Stomach smooth muscle (tissue), 2 donors: ENCODE data around the gene B3GALT4.

ENCODE experiments used
- H3K27ac ChIP-seq: one replicate; pipeline ENCODE4 v1.7.0; 2013; ENCODE audit warnings: mild to moderate bottlenecking, low read length, inconsistent platforms
- H3K27me3 ChIP-seq, 2 donors: one replicate each; pipeline ENCODE4 v1.7.0; 2013; ENCODE audit warnings: low read length in 2 of 2; ENCODE audit not compliant: insufficient read depth in 2 of 2, control insufficient read depth in 1 of 2
- H3K36me3 ChIP-seq, 2 donors: one replicate each; pipeline ENCODE4 v1.7.0; 2013; ENCODE audit warnings: low read length in 2 of 2; ENCODE audit not compliant: control insufficient read depth in 2 of 2, insufficient read depth in 2 of 2
- H3K4me1 ChIP-seq: one replicate; pipeline ENCODE4 v1.7.0; 2013; ENCODE audit warnings: low read length; ENCODE audit not compliant: control insufficient read depth, insufficient read depth
- H3K4me3 ChIP-seq, 2 donors: one replicate each; pipeline ENCODE4 v1.7.0; 2013; ENCODE audit warnings: low read length in 2 of 2
- H3K9ac ChIP-seq, 2 donors: one replicate each; pipeline ENCODE4 v1.7.0; 2013; ENCODE audit warnings: low read length in 2 of 2, mild to moderate bottlenecking in 1 of 2
- H3K9me3 ChIP-seq, 2 donors: one replicate each; pipeline ENCODE4 v1.7.0; 2013; ENCODE audit warnings: low read length in 2 of 2; ENCODE audit not compliant: control insufficient read depth in 2 of 2
- donor health status: healthy.
- donor health status: Pancreatic carcinoma.

The B3GALT4 gene

DNA sequence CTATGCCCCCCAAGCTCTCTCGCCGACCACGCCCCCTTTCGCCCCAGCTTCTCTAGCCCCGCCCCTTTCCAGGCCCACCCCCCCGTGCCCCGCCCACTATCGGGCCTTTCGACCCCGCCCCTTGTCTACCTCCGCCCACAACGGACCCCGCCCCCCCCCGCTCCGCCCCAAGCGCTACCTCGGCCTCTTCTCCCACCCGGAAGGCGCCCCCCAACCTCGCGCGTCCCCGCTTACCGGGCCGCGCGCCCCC is 40.4 kb downstream of the B3GALT4 start:
- Histone ChIP-seq H3K4me1 (peaks cover 64% of the 10 kb centered on the region), H3K27ac (peak overlapping the region; percentile 81), H3K27me3 (no peaks in the 10 kb centered on the region), H3K4me3 (peak overlapping the region; percentile 54 to 60), H3K36me3 (peaks cover 21 to 25% of the 10 kb centered on the region in 2 donors), H3K9ac (no peak overlapping the region), H3K9me3 (no peaks in the 10 kb centered on the region)

GRCh38 chr6:33317669-33318425 is 40.9 kb downstream of the B3GALT4 start, which contains the start of gene ZBTB22:
Gene ZBTB22, minus strand, starts transcription at chr6:33317744. Its CDS starts 828 bp downstream, at chr6:33316916.
- H3K9ac ChIP-seq: peak within 1 kb of the TSS; percentile 73 to 89
- H3K4me1 ChIP-seq: peaks cover 60% of the 10 kb centered on the region
- peak within 1 kb of the TSS; percentile 81 for H3K27ac ChIP-seq
- peak within 1 kb of the TSS; percentile 83 for H3K4me3 ChIP-seq
- H3K9me3 ChIP-seq: no peaks in the 10 kb centered on the region
- peaks cover 21 to 25% of the 10 kb centered on the region in 2 donors for H3K36me3 ChIP-seq
- no peaks in the 10 kb centered on the region for H3K27me3 ChIP-seq

DNA sequence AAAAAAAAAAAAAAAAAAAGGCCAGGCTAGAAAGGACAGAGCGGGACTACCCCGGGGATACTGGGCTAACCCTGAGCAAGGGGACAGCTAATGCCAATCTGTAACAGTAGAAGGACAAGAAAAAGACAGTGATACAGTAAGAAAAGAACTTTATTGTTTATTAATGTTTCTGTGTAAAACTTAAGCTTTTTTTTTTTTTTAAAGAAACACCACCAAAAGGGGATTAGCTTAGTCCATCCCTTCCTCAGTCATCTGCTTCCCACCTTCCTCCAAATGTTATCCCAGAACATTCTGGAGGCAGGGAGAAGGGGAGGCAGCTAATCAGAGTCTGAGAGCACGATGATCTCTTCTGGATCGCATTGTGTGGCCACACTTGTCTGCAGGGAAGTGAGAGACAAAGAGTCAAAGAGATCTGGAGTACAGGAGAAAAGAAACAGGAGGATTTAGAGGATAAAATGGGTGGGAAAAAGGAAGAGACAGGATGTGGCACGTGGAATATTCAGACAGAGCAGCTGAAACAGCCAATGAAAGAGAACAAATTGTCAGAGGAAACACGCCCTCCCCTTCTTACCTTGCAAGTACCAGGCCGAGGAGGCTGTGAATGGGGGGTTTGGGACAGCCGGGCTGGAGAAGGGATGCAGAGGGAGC is 41.6 kb downstream of the B3GALT4 start:
- H3K9ac ChIP-seq: peak overlapping the region in 1 of 2 donors; percentile 73
- peaks cover 21 to 25% of the 10 kb centered on the region in 2 donors for H3K36me3 ChIP-seq

DNA sequence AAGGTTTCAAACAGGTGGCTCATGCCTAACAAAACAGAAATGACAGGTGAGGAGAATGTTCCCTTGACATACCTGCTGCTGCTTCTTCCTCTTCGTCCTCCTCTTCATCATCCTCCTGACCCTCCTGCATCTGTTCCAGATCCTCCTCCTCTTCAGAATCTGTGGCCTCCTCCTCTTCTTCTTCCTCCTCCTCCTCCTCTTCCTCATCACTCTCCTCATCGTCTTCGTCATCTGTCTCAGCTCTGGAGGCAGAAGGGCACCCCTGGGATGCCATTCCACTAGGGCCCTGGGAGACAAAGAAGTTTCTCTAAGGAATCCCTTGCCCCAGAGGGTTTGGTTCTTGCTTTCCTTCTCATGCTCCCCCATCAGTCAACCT is 43.0 kb downstream of the B3GALT4 start:
- H3K4me3 ChIP-seq: no peak overlapping the region
- H3K9me3 ChIP-seq: no peaks in the 10 kb centered on the region
- H3K4me1 ChIP-seq: peaks cover 59% of the 10 kb centered on the region
- H3K36me3 ChIP-seq: peaks cover 21 to 25% of the 10 kb centered on the region in 2 donors
- H3K27me3 ChIP-seq: no peaks in the 10 kb centered on the region
- peak overlapping the region; percentile 41 for H3K27ac ChIP-seq
- no peak overlapping the region for H3K9ac ChIP-seq

More for the DNA sequence above, 41.6 kb downstream of the B3GALT4 start:
- Histone ChIP-seq H3K27ac (peak overlapping the region; percentile 81), H3K9me3 (no peaks in the 10 kb centered on the region), H3K4me1 (peaks cover 60% of the 10 kb centered on the region), H3K27me3 (no peaks in the 10 kb centered on the region), H3K4me3 (peak overlapping the region; percentile 83)

DNA sequence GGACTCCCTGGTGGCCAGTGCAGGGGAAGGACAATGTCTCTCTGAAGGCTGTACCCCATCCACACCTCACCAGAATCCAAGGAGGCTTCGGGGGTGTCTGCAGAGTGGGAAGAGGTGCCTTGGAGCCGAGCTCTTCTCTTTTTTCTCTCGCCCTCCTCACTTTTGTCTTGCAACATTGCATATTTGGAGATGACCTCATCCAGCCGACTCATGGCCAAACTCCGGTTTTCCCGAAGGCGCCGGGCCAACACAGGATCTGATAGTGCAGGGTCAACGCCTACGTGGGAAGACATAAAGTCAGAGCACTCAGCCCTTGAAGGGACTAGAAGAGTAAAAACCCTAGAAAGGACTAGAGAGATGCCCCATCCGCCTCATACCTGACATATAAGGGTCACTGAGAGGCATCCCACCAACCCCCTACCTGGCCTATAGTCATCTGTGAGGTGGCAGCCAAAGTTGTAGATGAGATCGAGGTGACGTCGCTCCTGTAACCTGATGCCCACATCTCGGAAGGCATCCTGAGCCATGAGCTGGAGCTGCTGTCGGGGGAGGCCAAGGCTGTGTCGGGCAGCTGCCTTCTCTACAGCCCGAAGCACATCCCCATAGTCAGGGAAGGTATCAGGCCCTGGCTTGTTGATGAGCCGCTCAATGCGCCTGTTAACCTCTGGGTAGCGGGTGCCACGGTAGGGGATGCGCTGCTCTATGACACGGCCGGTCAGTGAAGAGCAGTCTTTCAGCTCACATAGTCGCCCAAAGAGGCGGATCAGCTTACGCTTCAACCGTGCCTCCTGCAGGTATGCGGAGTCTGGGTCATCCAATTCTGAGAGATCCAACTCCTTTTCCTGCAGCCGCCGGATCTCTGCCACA is 43.6 kb downstream of the B3GALT4 start:
- Histone ChIP-seq H3K4me3 (no peak overlapping the region), H3K27me3 (no peaks in the 10 kb centered on the region), H3K9ac (peak overlapping the region in 1 of 2 donors; percentile 58), H3K4me1 (peaks cover 53% of the 10 kb centered on the region), H3K9me3 (no peaks in the 10 kb centered on the region), H3K27ac (peak overlapping the region; percentile 41), H3K36me3 (peaks cover 21 to 25% of the 10 kb centered on the region in 2 donors)

GRCh38 chr6:33321227-33321626 is 44.3 kb downstream of the B3GALT4 start:
- Histone ChIP-seq H3K27ac (no peak overlapping the region), H3K4me1 (peaks cover 52% of the 10 kb centered on the region), H3K27me3 (no peaks in the 10 kb centered on the region), H3K36me3 (peaks cover 21 to 25% of the 10 kb centered on the region in 2 donors), H3K4me3 (peak overlapping the region in 1 of 2 donors; percentile 90), H3K9ac (no peak overlapping the region), H3K9me3 (no peaks in the 10 kb centered on the region)

DNA sequence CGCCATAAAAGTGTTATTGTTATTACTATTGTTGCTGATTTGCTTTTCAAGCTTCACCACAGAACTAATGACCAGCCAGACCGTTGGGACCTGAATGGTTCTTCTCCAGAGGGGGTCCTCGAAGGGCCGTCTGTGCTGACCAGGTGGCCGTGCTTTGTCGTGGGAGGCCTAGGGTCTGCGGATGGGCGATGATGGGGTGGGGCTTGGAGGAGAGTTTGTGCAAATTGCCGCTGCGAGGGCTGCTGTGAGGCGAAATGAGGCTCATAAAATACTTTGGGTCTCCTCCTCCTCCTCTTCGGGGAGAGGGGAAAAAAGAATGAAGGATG is 46.7 kb downstream of the B3GALT4 start:
- H3K27ac ChIP-seq: peak overlapping the region; percentile 82
- peaks cover 38% of the 10 kb centered on the region for H3K4me1 ChIP-seq
- H3K9me3 ChIP-seq: no peaks in the 10 kb centered on the region
- H3K4me3 ChIP-seq: peak overlapping the region; percentile 82 to 90
- no peaks in the 10 kb centered on the region for H3K27me3 ChIP-seq
- peak overlapping the region; percentile 85 to 92 for H3K9ac ChIP-seq
- peaks cover 21 to 24% of the 10 kb centered on the region in 2 donors for H3K36me3 ChIP-seq

GRCh38 chr6:33324125-33324524 is 47.2 kb downstream of the B3GALT4 start:
- peak overlapping the region; percentile 85 to 92 for H3K9ac ChIP-seq
- H3K27ac ChIP-seq: peak overlapping the region; percentile 82
- no peaks in the 10 kb centered on the region for H3K27me3 ChIP-seq
- peaks cover 18 to 19% of the 10 kb centered on the region in 2 donors for H3K36me3 ChIP-seq
- peak overlapping the region; percentile 82 to 90 for H3K4me3 ChIP-seq
- H3K4me1 ChIP-seq: peaks cover 34% of the 10 kb centered on the region
- no peaks in the 10 kb centered on the region for H3K9me3 ChIP-seq
